HG02840 (cell line): ENCODE data around the gene MMP8.

Experiments used
- ATAC-seq: cut with Tn5 transposase; IDR thresholded peaks from one replicate; pipeline ENCODE4 v1.9.1; 2021; ENCODE audit warnings: mild to moderate bottlenecking, moderate library complexity, moderate number of reproducible peaks; ENCODE audit not compliant: unreplicated experiment, low FRiP score

Gene MMP8

DNA sequence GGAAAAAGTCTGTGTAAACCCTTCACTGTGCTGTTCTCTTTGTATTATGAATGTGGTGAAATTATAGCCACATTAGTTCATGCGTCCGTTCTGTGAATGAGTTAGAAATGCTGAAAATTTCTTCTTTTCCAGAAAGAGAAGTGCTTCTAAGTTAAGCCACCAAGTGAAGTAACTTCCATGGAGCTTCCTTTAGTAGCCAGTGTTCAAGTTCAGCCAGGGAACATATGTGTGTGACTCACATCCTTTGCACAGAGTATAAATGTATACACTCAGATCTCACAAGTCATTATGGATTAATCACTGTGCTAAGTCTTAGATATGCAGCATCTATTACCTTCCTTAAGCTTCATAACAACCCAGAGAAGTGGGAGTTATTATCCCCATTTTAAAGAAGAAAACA lies 3.1 kb upstream of the MMP8 start:
- ATAC-seq = no peak

DNA sequence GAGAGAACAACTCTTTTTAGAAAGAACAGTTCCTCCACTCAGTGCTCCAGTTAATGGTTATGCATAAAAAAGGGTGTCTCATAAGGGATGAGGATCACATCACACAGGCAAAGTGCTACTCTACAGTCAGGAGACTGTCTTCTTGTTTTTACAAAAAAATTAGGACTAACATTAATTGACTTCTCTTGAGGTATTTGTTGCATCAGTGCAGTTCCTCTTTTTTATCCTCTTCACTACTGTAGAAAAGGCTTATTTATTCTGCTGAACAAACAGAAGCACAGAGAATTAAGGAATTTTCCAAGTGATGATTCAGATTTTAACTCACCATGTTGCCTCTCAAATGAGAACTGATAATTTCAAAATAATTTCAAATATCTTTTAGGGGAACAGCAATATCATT lies 1.9 kb downstream of the MMP8 start:
- no peak for ATAC-seq

DNA sequence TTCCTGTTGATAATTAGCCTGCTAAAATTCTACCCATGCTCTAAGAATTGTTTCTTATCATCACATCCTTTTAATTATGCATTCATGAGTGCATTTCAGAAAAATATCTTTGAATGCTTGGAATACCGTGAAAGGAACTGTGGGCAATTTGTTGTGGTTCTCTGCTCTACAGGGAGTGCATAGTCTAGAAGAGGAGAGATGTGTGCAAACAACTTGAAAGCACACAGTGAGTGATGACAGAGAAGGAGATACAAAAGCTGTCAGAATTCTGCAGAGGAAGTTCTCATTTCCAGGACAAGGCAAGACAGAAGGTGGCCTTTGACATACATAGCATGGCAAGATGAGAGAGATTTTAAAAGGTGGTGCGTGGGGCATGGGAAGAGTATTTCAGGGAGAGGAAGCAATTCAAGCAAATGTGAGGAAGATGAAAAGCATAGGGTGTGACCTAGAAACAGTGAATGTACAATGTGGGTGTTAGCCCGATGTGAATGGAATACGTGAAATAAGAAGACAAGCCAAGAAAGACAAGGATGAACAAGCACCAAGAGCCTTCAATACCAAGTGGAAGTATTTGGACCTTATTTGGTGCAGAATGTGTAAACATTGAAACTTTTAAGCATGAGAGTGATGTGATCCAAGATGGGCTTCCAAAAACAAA lies 5.0 kb downstream of the MMP8 start:
- ATAC-seq = no peak

DNA sequence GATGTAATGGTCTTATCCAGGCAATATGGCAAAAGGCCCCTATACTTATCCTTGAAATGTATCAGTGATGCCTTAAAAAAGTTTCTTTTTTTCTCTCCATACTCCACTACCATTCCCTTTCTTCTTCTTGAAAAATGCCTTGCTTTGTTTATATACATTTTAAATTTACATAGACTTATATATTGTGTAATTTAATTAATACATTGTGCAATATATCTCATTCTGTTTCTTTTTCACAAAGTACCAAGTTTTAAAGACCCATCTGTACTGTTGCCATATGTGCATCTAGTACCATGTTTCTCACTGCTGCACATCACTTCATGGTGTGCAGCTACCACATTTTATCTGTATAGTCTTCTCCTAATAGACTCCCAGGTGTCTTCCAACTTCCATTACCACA lies 7.5 kb downstream of the MMP8 start:
- ATAC-seq = no peak

DNA sequence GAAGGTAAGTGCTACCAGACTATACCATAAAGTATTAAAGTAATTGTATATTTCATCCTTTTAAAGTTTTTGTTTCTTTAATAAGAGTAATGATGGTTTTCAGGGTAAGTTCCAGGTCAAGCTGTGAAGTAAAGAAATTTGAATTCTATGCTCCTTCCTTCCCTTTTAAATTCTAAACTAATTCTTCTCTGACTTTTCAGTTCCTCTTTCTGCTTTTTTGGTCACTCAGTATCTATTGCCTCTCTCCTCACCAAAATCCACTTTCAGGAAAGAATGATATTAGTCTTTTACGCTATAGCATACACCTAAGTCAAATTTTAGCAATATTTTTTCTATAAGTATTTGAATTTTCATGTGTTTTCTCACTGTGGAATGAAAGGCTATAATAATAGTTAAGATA lies 8.2 kb downstream of the MMP8 start:
- no peak for ATAC-seq

DNA sequence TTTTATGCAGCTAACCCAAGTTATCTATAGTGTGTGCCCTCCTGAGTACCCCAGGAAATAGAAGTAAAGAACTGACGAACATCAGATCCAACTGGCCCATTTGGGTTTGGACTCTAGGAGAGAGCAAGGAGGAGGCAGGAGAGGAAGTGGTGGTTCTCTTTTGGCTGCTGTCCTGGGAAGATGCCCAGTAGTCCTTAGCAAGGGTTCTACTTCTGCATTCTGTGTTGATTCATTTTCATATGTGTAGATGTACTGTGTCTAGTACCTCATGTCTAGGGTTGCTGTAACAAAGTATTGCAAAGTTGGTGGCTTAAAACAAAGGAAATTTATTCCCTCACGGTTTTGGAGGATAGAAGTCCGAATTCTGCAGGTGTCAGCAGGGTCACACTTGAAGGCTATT lies 12.6 kb downstream of the MMP8 start:
- no peak for ATAC-seq

DNA sequence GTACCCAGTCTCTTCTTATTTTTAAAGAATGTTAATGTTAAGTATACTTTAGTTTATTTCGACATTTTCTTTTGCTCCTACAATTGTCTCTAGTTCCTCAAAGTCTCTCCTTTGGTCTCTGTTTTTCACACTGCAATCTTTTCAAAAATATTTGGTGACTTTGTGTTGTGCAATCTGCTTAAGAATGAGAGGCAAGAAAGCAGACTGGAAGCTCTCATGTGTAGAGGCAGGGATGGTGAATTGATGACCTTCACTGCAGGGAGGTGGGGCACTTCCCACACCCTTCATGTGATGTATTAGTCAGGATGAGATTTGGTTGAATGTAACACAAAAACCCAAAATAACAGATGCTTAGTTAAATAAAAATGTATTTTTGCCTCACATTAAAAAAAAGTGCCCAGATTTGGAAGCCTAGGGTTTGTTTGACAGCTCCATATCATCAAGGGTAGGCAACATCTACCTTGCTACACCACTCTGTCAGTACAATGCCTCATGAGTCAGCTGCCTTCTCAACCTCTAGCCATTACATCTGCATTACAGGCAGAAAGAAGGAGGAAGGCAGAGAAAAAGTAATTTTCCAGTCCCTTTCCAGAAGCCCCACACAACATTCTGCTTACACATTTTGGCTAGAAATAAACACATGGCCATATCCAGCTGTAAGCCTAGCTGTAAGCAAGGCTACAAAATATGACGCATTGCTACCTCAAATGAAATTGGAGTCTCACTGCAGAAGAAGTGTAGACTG lies 15.4 kb downstream of the MMP8 start:
- no peak for ATAC-seq

DNA sequence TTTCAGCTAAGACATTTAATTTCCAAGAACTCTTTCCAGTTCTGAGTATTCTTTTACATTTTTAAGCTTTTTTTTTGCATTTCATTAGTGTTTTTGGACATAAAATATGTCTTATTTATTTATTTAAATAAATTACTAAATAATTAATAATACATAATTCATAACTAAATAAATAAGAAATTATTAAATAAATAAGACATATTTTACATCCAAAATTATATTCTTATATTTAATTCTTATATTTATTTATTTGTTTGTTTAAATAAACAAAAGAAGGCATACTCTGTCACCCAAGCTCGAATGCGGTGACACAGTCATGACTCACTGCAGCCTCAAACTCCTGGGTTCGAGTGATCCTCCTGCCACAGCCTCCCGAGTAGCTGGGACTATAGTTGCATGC lies 16.1 kb downstream of the MMP8 start:
- no peak for ATAC-seq

DNA sequence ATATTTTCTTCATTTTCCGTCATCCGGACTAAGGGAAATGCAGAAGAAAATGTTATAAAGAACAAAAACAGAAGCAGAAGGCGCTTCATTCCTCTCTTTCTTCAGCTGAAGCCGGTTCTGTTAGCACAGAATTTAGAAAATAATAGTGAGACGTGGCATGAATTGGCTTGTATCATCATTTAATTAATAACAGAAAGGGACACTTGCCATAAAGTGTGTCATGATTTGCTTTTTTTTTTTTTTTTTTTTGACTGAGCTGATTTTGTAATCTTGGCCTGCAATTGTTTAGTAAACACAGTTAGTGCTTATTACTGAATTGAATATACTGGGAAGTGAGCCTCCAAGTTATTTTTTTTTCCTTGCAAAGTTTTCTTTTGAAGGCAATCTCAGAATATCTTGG lies 19.1 kb downstream of the MMP8 start, which contains the start of gene MMP27:
TSS of gene MMP27 (minus strand) at position 144 of the 400 bp plus-strand sequence. CDS start at position 89, 55 bp downstream.
- no peak for ATAC-seq

DNA sequence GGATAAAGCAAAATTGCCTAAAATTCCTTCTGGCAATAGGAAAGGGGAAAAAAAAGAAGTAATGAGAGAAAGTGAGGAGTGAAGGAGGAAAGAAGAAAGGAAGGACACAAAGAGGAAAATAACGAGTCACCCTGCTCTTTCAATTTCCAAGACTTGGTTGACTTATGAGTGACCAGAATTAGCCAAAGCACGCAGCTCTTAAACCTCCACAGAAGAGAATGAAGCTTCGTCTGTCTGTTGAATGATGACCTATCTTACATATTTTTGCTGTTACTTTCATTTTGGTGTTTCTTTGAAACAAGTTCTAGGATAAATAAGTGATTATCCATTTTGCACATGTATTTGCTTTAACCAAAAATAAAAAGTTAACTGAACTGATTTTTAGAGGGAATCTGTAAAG lies 19.9 kb downstream of the MMP8 start:
- no peak for ATAC-seq

DNA sequence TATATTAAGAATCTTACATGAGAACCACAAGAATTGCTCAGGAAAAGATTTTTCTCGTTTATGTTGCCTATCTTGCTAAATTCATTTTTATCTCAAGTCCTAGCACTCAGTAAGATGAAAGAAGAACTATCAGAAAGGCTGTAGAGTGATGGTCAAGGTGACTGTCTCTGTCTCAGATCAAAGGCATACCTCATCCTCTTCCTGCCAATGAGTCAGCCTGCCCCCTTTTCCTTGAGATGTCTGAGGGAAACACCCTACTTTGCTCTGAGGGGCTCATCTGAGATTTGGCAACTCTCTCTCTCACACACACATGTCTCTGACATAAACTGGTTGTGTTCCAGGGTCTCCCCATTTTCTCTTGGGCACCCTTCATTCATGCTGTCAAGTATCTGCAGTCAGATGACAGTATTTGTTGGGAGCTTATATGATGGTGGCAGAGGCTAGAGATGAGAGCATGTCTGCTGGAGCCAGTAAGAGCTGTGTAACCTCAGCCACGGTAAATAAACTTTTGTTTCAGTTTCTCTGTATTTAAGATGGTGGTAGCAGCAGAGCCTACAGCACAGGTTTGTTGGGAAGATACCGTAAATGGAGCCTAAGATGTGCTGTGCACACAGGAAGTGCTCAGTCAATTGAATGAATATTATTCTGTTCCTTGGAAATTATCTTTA lies 20.8 kb downstream of the MMP8 start:
- ATAC-seq = no peak

DNA sequence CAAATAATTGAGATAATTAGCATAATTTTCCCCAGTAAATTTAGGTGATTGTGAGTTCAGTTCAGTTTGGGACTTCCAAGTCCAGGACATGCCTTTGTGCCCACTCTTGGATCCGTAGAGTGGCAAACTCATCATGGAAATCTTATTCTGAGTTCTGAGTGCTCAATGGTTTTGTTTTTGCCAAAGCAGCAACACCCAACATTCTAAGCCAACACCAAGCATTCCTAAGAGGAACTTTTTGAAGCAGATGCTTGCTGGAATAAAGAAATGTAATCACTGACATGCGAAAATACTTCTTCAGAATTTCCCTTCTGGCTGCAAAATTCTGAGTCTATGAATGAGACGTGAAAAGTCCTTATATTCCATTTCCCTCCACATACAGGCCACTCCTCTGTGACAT lies 29.6 kb downstream of the MMP8 start:
- ATAC-seq = no peak

DNA sequence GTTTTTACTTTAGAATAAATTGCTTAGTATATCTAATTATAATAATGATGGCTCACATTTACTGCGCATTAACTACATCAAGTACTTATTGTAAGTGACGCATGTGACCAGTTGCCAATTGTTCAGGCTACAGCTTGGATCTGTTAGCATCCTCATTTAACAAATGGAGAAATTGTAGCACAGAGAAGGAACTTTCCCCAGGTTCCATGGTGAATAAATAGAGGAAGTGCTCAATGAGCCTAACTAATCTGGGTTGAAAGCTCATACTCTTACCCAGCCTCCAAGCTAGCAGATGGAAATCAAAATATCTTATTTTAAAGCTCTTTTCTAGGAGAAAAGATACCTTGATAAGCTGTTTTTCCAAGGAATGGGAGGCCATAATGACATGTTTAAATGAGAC lies 39.0 kb downstream of the MMP8 start:
- ATAC-seq = no peak

DNA sequence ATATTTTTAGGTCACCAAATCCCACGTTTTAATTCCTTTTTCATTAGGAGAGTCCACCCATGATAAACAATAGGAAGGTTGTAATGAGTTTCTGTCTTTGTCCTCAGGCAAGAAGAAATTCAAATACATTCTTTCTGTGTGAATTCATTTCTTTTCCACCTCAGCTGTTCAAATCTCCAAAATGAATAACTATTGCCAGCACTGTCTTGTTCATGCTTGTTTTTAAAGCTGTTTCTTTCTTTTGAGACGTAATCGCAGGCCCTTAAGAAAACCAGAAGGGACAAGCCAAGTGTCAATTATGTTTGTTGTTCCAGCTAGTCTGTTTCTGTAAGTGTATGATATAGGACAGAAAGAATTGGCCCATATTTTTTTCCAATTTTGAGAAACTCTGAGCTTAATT lies 39.4 kb downstream of the MMP8 start:
- ATAC-seq = no peak

DNA sequence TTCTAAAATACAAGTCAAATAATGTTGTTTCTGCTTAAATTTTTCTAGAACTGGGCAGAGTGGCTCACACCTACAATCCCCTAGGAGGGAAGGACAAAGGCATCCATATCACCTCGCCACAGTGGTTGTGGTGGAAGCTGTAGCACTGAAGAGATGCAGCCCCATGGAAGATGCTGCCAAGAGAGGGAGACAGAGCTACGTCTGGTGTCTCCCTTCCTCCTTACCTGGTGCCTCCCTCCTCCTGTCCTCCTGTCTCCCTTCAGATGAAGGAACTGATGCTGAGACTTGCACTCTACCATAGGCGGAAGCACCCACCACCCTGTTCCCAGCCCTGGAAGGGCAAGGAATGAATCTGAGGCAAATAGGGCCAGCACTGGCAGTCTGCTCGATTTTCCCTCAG lies 41.5 kb downstream of the MMP8 start:
- ATAC-seq = no peak

DNA sequence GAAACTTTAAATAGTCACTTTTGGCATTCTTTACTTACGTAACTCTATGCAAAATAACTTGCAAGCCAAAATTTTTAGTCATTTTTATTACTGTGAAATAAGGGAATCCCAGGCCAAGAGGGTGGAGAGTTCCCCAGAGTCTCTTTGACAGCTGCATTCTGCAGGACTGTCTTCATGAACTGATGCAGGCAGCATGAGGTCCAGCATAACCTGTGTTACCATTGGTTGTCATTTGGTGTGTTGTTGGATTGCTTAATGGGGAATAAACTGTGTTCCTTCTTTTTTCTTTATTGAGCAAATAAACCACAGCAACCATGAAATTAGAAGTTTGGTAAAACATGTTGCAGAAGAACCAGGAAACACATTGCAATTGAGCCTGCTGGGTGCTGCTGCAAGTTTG lies 43.8 kb downstream of the MMP8 start:
- ATAC-seq = no peak

DNA sequence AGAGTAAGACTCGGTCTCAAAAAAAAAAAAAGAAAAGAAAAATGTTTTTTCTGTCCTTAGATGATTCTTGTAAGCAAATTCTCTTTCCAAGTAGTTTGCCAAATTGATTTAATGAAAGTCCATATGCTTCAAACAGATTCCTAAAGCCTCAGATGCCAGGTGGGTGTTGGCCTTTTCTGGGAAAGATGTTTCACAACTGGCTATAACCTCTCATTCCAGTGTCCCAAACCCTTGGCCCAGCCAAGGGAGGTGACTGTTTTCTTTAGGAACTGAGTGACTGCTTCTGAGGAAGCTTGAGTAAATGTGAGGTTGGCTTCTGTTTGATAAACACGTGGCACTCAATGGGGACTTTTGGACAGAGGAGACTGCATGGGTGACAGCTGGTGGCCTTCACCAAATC lies 46.7 kb downstream of the MMP8 start:
- no peak for ATAC-seq

DNA sequence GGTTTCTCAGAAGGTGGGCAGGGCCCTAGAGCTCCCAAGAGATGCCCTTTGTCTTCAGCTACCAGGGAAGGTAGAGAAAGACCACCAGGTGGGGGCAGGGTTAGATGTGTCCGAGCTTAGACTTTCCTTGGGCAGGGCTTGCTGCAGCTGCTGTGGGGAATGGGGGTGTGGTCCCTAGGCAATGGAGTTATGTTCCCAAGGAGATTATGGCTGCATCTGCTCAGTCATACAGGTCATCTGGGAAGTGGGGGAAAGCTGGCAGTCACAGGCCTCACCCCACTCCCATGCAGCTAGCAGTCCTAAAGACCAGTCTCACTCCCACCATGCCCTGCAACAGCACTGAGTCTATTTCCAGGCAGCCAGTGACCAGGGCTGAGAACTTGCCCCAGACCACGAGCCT lies 48.7 kb downstream of the MMP8 start:
- no peak for ATAC-seq

DNA sequence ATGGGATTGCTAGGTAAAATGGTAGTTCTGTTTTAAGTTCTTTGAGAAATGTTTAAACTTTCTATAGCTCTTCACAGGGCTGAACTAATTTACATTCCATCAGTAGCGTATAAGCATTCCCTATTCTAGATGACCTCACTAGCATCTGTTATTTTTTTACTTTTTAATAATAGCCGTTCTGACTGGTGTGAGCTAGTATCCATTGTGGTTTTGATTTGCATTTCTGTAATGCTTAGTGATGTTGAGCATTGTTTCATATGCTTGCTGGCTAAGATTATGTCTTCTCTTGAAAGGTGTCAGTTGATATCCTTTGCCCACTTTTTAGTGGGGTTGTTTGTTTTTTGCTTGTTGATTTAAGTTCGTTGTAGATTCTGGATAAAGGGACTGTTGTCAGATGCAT lies 55.1 kb downstream of the MMP8 start:
- ATAC-seq = no peak

DNA sequence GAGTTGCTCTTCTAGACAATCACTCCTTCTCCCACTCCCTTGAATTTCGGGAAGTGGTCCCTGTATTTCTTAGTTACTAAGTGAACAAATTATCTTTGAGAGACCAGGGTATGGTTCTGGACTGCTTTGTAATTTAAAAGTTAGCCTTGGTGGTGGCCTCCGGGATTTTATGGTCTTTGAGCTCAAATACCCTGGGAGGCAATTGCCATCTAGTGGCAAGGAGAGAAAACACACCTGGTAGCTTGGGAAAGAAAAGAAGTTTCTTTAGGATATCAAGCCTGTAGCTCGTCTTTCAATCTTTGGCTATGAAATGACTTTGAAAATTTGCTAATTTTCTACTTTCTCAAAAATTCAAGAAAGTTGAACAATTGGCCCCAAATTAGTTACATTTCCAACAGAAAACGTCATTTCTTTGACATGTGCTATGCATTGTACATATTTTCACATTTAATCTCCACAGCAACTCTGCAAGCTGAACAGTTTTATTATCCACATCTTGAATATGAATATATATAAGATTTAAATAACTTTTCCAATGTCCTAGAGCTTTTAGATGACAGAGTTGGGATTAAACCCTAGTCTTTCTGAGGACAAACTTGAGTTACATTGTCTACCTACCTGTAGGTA lies 58.3 kb downstream of the MMP8 start:
- ATAC-seq = no peak

DNA sequence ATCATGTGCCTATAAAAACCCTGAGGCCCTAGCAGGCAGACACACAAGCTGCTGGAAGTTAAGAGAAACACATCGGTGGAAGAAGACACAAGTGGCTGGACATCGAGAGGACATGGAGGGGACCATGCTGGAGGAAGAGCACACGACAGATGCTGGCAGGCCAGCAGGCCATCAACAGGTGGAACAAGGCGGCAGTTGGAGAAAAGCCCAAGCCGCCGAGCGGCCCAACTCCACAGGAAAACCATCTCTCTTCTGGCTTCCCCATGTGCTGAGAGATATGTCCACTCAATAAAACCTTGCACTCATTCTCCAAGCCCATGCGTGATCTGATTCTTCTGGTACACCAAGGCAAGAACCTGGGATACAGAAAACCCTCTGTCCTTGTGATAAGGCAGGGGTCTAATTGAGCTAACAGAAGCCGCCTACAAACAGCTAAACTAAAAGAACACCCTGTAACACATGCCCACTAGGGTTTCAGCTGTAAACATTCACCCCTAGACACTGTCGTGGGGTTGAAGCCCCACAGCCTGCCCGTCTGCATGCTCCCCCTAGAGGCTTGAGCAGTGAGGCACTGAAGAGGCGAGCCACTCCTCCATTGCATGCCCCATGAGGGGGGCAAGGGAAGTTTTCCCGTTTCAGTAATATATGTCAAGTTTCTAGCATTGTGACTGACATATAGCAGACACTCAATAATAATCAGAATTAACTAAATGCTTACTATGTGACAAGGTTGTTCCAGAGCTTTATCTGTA lies 60.6 kb downstream of the MMP8 start:
- ATAC-seq = no peak
